GM12892 (cell line): ENCODE data around the gene PRLR.

Experiments
- POLR2A ChIP-seq: IDR thresholded peaks from 2 replicates; pipeline ENCODE4 v1.6.1; 2011; ENCODE audit warnings: low read depth, low read length, control low read depth
- POLR2AphosphoS5 ChIP-seq: IDR thresholded peaks from 2 replicates; pipeline ENCODE4 v1.6.1; 2011; ENCODE audit warnings: low read depth, low read length, control low read depth
- TAF1 ChIP-seq: IDR thresholded peaks from 2 replicates; pipeline ENCODE4 v1.6.1; 2011; ENCODE audit warnings: low read depth, mild to moderate bottlenecking, control low read depth, low read length, borderline replicate concordance

GRCh38 chr5:35239476-35239875 lies 9.2 kb upstream of the PRLR start:
- no peak for TF ChIP-seq TAF1
- no peak for TF ChIP-seq POLR2A
- no peak for TF ChIP-seq POLR2AphosphoS5
